Stimulated activated CD4-positive, alpha-beta T cell treated with anti-CD3 and anti-CD28 coated beads, Interleukin-12 subunit alpha, Interleukin-12 subunit beta, amount 100 ng/mL, for 48 hours (primary cell): Measurements from ENCODE around the gene ZFYVE28.

Source experiments
- DNase-seq, 3 donors: peaks; one replicate each; pipeline ENCODE4 v3.0.0-alpha.2; 2020; ENCODE audit warnings: low read depth in 2 of 3, low spot score in 1 of 3

Gene ZFYVE28

DNA sequence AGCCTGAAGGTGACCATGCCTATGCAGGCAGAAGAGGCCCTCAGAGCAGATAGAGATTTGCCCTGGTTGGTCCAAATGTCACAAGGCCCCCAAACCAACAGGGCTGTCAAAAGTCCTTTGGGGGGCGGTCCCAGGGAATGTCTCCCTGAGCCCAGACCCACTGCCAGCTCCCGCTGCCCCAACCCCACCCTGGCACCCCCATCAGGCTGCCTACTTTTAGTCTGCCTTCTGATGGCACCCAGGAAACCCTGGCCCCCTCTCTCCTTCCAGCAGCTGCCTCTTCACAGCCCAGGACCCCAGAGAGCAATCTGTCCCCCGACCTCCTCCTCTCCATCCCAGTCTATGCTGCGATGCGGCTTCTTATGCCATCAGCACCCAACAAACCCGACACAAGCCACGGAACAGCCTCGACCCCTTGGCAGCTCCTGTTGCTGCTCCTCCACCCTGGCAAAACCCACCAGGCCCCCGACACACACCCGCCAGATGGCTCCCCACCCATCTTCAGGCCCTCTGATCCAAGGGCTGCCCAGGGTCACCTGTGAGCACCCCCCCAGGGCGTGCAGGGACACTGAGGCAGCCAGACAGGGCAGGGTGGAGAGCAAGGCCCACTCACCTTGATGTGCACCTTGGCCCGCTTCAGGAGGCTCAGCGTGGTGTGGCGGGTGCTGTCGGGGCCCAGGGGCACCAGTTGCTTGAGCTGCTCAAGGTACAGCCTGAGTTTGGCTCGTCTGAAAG is 166.5 kb downstream of the ZFYVE28 start:
- no peak for DNase-seq

- DNase-seq: no peak
Observed at GRCh38 chr4:2251073-2251794, 167.2 kb downstream of the ZFYVE28 start.

DNA sequence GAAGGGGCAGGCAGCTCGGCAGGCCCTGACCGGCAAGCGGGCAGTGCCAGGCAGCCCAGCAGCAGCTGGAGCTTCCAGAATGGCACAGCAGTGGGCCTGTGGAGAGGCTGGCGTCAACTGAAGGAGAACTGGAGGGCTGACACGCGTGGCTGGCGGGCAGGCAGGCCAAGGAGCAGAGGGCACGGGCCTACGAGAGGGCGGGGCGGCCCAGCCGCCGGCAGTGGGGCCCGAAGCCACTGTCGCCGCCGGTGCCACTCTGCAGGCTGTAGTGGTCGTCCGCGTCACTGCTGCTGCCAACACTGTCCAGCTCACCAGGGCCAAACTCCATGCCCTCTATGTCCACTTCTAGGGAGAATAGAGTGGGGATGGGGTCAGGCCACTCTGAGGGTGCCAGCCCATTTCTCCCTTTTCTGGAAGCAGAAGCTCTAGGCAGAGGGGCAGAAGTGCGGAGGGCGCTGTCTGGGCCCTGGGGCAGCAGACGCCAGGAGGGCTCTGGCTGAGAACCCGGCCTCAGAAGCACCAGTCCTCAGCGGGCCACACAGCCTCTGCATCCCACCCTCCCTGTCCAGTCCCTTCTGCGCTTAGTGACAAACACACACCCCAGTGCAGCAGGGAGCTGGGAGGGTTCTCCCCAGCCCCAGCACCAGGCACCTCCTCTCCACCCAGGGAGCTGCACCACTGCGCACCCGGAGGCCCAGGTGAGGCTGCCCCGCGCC is 167.9 kb downstream of the ZFYVE28 start:
- DNase-seq: no peak

DNA sequence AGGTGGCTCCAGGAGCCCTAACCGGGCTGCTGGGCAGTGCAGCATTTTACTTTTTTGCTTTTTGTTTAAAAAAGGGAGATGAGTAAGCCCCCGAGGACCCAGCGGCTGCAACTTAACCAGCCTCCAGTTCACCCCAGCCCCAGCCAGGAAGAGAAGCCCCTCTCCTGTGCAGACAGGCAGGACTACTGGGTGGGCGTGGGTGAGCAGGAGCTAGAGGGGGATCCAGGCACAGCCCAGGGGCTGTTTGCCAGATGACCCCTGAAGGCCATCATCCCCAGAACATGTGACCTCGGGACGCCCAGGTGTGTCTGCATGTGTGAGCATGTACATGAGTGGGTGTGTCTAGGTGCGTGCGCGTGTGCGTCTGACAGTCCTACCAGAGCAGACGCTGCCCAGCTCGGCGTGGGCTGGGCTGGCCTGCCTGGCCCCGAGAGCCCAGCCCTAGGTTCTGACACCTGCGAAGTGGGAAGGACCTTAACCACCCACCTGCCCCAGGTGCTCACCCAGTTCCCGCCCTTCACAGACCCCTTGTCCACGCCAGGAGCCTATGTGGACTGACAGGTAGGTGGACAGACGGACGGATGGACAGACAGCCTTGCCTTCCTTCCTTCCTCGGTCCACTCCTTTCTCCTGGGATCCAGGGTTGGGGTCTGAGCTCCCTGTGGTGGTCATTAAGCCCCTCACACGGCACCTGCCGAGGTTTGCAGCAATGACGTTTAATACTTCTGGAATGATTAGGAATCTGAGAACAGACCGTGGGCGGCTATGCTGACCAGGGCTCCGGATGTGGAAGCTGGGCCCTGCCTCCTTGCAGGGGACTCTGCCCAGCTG is 168.7 kb downstream of the ZFYVE28 start:
- no peak for DNase-seq

- no peak for DNase-seq
Observed at GRCh38 chr4:2248821-2249261, 169.6 kb downstream of the ZFYVE28 start.

DNA sequence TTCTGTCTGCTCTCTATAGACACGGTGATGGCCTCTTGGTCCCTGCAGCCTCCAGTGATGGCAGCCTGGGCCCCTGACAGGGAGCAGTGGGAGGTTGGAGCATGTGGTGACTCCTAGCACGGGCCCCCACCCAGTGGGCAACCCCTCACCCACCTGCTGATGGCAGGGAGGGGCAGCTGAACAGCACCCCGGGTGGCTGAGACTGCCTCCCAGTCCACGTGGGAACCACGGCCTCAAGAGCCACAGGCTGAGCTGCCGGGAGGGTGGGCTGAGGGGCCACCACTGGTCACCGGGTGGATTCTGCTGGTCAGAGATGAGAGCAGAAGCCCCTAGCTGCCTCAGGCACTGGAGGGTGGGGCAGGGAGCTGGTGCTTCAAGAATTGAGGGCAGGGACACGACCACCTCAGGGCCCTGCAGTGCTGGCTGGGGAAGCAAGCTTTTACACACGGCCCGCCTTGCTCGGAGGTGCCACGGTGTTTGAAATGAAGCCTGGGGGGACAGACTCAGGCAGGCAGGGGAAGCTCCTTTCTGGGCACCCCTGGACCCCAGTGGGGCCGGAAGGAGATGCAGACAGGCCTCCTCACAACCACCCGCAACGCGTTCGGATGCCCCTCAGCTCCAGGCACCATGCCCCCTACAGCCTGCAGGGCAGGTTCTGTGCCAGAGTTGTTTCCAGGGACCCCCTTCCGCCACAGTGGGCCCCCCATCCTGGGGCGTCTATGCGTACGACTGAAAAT is 170.2 kb downstream of the ZFYVE28 start:
- no peak for DNase-seq

DNA sequence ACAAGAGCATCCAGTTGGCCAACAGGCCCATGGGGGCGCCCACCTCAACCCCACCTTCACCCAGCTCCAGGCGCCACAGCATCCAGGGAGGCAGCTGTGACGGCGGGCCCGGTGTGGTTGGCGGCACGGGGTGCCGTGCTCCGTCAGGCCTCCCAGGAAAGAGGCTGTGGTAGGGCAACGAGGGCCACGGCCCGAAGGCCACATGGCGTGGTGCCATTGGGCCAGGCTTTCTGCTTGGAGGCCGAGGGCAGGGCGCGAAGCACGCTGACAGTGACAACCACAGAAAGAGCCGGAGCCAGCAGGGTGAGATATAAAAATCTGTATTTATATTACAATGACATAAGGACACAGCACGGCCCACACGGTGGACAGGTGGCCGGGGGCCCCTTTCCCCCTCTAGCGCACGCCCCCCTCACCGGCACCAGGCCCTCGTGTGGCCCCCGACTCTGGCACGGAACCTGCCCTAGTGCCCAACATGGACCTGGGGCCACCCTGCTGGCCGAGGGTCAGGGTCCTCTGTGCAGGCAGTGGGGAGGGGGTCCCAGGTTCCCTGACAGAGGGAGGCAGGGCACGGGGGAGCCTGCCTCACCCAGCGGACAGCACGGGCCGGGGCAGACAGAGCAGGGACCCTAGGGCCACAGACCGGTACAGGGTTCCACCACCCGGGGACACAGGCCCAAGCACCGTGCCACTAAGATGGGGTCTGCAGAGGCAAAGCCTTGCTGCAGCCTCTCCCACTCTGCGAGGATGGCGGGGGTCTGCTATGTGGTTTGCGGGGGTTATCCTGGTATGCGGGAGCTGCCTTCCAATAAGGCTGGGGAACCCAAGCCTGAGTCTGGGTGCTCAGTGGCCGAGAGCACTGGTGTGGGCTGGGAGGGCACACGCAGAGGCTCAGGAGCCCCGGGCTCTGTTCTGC is 171.1 kb downstream of the ZFYVE28 start:
- no peak for DNase-seq

DNA sequence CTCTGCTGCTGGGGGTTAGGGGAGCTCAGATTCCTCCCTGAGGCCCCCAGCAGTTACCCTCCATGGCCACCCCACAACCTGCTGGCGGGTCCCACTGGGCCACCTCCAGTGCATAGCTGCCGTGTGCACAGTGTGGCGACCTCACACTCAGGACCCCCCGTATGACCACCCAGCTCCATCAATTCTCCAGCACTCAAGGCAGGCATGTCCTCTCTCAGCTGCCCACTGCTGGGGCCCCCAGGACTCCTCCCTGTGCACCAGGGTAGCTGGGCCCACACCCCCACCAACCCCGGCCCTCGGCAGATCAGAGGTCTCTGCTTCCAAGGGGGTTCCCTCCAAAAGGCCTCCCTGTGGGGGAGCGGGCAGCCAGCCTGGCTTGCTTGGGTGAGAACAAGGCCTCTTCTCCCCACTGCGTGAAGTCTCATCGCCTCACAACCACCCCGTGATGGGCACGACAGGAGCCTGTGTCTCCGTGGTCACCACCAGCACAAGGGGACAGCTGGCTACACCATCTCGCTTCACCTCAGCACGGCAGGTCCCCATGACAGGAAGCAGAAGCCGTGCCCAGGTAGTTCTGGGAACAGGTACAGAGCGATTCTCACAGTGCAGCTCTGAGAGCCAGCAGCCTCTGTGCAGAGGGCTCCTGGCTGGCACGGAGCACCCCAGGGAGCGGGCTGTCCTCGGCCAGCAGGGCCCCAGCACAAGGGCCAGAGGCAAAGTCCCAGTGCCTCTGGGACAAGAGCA is 171.9 kb downstream of the ZFYVE28 start:
- DNase-seq: no peak

DNA sequence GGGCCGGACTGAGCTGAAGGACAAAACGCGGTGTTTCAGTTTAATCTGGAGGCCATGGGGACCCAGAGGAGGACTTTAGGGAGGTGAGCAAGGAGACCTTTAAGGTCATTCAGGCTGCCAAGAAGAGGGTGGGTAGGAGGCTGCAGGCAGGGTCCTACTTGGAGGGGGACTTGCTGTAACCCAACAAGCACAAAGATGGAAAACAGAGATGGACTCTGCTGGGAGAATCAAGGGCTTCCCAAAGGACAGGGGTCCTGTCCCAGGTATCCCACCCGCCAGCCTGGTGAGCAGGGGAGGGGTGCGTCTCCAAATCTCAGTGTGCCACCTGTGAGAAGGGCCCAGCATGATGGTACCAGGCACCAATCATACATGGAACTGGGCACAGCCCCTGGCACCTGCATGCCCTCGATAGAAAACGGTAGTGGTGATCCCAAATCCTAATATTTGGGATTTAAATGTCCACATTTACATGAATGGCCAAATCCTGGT is 172.6 kb downstream of the ZFYVE28 start:
- no peak for DNase-seq

GRCh38 chr4:2245057-2245786 is 173.2 kb downstream of the ZFYVE28 start:
- DNase-seq: no peak

DNA sequence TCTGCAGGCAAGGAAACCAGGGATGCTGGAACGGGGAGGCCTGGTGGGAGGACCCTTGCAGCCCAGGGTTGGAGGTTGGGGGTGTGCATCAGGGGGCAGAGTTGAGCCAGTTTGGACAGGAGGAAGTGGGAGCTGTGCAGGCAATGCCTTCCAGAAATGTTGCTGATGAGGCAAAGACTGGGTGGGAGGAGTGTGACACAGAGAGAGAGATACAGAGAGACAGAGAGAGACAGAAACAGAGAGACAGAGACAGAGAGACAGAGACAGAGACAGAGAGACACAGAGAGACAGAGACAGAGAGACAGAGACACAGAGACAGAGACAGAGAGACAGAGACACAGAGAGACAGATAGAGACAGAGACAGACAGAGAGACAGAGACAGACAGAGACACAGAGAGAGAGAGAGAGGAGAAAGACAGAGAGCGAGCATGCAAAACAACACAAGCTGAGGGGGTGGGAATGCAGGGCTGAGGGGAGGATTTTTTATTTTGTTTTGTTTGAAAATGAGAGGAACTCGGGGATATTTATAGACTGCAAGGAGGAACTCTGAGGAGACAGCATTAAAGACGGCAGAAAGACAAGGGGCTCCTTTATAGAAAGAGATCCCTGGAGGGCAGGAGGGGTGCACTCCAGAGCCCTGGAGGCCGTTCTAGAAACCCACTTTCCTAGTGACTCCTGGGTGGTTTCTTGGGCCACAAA is 174.6 kb downstream of the ZFYVE28 start:
- DNase-seq: no peak

DNA sequence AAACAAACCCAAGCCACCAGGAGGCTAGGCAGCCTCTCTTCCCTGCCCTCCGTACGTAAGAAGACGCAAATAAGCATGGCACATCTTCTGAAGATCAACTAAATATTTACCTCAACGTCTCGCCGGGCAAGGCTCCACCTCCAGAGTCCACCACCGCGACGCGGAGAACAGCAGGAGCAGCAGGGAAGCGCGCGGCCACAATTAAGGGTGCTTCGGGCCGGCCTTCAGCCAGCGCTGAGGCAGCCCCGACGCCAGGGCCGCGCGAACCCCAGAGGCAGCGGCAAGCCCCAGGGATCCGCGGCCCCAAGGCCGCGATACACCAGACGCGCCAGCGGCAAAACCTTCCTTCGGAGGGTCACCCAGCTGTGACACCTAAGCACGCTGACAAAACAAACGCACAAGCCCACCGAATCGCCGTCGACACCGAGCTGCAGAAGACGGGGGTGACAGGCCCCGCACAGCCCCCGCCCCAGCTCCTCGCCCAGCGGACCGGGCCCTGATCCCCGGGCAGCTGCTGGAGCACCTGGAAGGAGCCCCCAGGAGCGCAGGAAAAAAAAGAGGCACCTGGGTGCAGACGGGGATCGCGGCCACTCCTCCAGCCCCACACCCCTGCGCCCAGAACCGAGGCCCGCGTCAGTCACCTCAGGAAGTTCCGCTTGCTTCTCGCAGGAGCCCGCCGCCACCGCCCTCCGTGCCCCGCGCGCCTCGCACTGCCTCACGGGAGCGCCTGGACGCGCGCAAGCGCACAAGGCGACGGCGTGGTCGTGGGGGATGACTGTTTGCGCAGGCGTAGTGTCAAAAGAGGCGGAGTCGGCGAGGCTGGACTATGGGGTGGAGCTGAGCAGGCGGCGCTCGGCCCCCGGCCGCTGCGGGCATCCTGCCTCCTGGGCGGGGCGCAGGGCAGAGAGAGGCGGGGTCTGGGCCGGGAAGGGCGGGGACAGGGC is 176.8 kb downstream of the ZFYVE28 start, which contains the start of the genes HAUS3 and POLN:
HAUS3 (minus strand) TSS at position 712 of the 944 bp plus-strand sequence. CDS start 1,175 bp downstream, outside the sequence.
POLN (minus strand) TSS at position 712 of the 944 bp plus-strand sequence. CDS start 12,890 bp downstream, outside the sequence.
- DNase-seq: peak; percentile 98 to 99 (median 99)

DNA sequence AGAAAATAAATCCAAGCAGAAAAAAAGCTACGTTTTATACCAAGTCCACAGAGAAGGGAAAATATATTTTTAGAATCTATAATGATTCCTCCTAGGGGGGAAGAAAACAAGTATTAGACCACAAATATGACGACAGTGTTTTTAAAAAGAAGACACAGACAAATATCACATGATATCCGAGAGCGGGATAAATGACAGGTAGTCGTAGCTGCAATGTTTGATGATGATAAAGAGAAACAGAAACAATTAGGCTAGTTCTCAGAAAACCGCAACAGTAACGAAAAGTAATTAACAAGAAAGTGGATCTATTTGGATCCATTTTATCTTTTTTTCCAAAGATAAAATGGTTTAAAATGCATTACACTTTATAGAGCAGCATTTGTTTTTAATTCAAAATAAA is 177.4 kb downstream of the ZFYVE28 start:
- DNase-seq: no peak

- no peak for DNase-seq
Observed at GRCh38 chr4:2236944-2237666, 181.3 kb downstream of the ZFYVE28 start.

- DNase-seq: no peak
Observed at GRCh38 chr4:2231082-2231481, 187.4 kb downstream of the ZFYVE28 start.
